Measurements from ENCODE around the gene LTBP2. TPM values are rescaled to one million over a fixed set of nuclear protein-coding genes. Genes with fewer than 3 reads are reported as not detected.

Gene LTBP2
- total RNA-seq, 1 experiment from 2014 or later: 1.5 TPM

GRCh38 chr14:74638066-74638465 lies 26.0 kb upstream of the LTBP2 start:
- TF ChIP-seq MAX (IDR thresholded peaks at IDR 0.05): no peak
- no peak for TF ChIP-seq TCF7L2 (IDR thresholded peaks at IDR 0.05; ENCODE audit: borderline replicate concordance, extremely low read depth, insufficient read depth, insufficient read length)
- no peak for TF ChIP-seq EGR1 (IDR thresholded peaks at IDR 0.05; ENCODE audit: low read depth)
- TF ChIP-seq POLR2AphosphoS5 (IDR thresholded peaks at IDR 0.05; ENCODE audit: low read depth, low read length): no peak
- TF ChIP-seq SRF (IDR thresholded peaks at IDR 0.05; ENCODE audit: low read depth): no peak
- no peak for TF ChIP-seq ZFX (IDR thresholded peaks at IDR 0.05)
- TF ChIP-seq CTCF (IDR thresholded peaks at IDR 0.05 in 2 of 3, conservative IDR thresholded peaks at IDR 0.05 in 1 of 3; ENCODE audit: borderline replicate concordance in 1 of 3, insufficient read depth in 1 of 3, low read depth in 2 of 3, low read length in 2 of 3): no peak
- no peak for TF ChIP-seq JUND (IDR thresholded peaks at IDR 0.05)
- TF ChIP-seq ATF3 (IDR thresholded peaks at IDR 0.05): no peak
- TF ChIP-seq CEBPB (IDR thresholded peaks at IDR 0.05; ENCODE audit: low read depth): no peak
- TF ChIP-seq SP1 (IDR thresholded peaks at IDR 0.05; ENCODE audit: low read depth): no peak
- TF ChIP-seq REST (IDR thresholded peaks at IDR 0.05; ENCODE audit: low read depth): no peak
- no peak for TF ChIP-seq EZH2 (IDR thresholded peaks at IDR 0.05)
- TF ChIP-seq ZBTB33 (IDR thresholded peaks at IDR 0.05; ENCODE audit: extremely low read depth, insufficient replicate concordance, low read length): no peak
- TF ChIP-seq ZNF274 (IDR thresholded peaks at IDR 0.05; ENCODE audit: low read depth, low read length): no peak
- TF ChIP-seq RAD21 (IDR thresholded peaks at IDR 0.05; ENCODE audit: low read depth): no peak
- TF ChIP-seq SIN3A (IDR thresholded peaks at IDR 0.05; ENCODE audit: low read depth): no peak
- TF ChIP-seq ELF1 (IDR thresholded peaks at IDR 0.05; ENCODE audit: borderline replicate concordance, low read depth): no peak
- no peak overlapping the region for H3K4me3 ChIP-seq (replicated peaks in 1 of 2; ENCODE audit: low read depth in 1 of 2, low read length in 2 of 2)
- BruUV-seq (replicated peaks): no TSS peak
- H3K27me3 ChIP-seq (ENCODE audit: insufficient read depth, low read length): no peaks in the 10 kb centered on the region
- H3K4me2 ChIP-seq (ENCODE audit: low read length): no peak overlapping the region
- DNase-seq (ENCODE audit: low read depth, low spot score) (no peak), ATAC-seq (no peak)
- intact Hi-C loops (cut with micrococcal nuclease): no loop called here
- H3K9ac ChIP-seq (ENCODE audit: low read length): no peak overlapping the region
- H3K9me3 ChIP-seq (ENCODE audit: control insufficient read depth in 1 of 2, insufficient read depth in 1 of 2, low read depth in 1 of 2, low read length in 2 of 2): no peaks in the 10 kb centered on the region
- ChIA-PET CTCF (interaction anchor here (1.3 kb wide), 1 partner anchor 29 kb away, joined by 6 read pairs; no protein-coding TSS in a partner anchor), RAD21 (ENCODE audit: low non-redundant PET in 1 of 2, low total read pairs in 2 of 2, uncharacterized antibody in 2 of 2, unreplicated experiment in 2 of 2) (no interaction called here), POLR2A (no interaction called here)
- no peak overlapping the region for H2AFZ ChIP-seq (ENCODE audit: low read depth, low read length, poor library complexity, severe bottlenecking)
- H4K20me1 ChIP-seq (ENCODE audit: insufficient read depth): no peaks in the 10 kb centered on the region
- H3K4me1 ChIP-seq (ENCODE audit: control insufficient read depth in 1 of 2, insufficient read depth in 2 of 2, low read length in 2 of 2): no peaks in the 10 kb centered on the region
- H3K27ac ChIP-seq (ENCODE audit: low read depth, low read length): no peak overlapping the region
- no peaks in the 10 kb centered on the region for H3K79me2 ChIP-seq (ENCODE audit: insufficient read depth, low read length)
- H3K9me2 ChIP-seq (ENCODE audit: insufficient read depth): no peaks in the 10 kb centered on the region
- H3K36me3 ChIP-seq (ENCODE audit: control insufficient read depth in 1 of 2, insufficient read depth in 2 of 2, low read length in 2 of 2): no peaks in the 10 kb centered on the region
